HG02970 (cell line): ENCODE data around the gene MCM7.

Experiments used
- ATAC-seq: cut with Tn5 transposase; IDR thresholded peaks from one replicate; pipeline ENCODE4 v1.9.1; 2021; ENCODE audit warnings: mild to moderate bottlenecking, moderate library complexity, moderate number of reproducible peaks; ENCODE audit not compliant: unreplicated experiment, low FRiP score

MCM7 gene

DNA sequence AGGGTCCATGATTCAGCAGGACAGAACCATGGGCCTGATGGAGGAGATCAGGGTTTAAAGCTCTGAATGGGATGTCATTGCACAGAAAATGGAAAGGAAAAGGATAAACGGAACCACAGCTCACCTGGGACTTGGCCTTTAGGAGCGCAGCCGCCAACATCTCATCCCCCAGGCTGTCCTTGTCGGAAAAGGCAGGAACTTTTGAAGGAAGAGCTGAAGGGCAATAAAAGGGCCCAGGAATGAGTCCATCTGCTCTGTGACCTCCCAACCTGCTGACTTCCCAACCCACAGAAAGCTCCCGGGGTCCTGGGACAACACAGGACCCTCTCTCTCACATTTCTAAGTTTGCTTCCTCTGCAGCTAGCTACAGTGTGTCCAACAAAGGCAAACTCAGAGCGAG, 25.8 kb downstream of the MCM7 start:
- ATAC-seq: no peak

DNA sequence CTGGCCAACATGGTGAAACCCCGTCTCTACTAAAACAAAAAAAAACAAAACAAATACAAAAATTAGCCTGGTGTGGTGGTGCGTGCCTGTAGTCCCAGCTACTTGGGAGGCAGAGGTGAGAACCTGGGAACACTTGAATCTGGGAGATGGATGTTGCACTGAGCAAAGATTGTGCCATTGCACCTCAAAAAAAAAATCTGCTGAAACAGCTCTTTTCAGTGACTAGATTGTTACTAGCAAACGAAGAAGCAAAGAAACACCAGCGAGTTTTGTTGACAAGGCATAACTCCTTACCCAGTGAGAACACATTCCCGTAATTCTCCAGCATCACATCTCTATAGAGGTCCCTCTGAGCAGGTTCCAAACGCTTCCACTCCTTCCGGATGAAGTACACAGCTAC, 26.4 kb downstream of the MCM7 start:
- ATAC-seq: no peak

DNA sequence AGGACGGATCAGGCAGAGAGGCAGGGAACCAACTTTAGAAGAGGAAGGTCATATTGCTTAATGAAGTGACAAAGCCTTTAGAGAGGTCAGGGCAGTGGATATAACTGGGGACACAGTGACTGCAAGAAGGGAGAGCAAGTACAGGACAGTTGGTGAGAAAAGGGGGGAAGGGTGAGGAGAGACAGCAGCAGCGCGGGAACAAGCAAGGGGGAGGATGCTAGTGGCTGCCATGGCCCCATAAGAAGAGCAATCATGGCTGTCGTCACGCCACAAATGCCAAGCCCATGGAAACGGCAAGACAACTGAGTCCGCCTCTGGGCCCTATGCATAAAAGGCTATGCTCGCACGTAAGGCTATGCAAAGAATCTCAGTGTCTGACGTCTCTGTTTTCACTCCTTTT, 28.7 kb downstream of the MCM7 start:
- no peak for ATAC-seq

- no peak for ATAC-seq
Measured at GRCh38 chr7:100071018-100071723, 30.0 kb downstream of the MCM7 start.

DNA sequence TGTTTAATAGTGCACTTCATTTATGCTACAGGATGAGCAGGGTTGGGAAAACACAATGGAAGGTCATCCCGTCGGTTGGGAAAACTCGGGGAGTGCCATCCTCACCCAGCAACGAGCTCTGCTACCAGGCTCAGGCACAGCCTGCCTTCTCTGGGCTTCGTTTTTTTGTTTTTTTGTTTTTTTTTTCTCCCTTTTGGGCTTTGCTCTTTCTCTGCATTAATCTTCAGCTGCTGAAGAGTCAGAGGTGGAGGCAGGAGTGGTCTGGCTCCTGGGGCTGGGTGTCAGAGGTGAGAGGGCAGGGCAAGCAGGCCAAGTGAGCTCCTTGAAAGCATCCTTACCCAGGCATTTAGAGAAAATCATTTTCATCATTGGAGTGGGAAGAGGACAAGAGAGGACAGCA, 31.2 kb downstream of the MCM7 start:
- no peak for ATAC-seq

DNA sequence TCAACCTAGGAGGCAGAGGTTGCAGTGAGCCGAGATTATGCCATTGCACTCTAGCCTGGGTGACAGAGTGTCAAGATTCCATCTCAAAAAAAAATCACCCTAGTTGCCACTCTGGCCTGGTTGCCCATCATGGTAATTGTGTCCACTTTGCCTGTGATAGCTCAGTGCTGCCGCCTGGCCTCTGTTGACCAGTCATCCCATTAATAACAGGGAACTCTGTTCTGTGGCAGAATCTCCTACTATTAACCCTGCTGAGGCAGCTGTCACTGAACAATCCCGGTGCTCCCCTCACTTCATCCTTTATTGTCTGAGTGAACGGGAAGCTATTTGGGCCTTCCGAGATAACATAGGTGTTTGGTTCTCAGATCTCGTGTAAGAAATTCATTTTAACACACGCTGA, 34.2 kb downstream of the MCM7 start:
- no peak for ATAC-seq

DNA sequence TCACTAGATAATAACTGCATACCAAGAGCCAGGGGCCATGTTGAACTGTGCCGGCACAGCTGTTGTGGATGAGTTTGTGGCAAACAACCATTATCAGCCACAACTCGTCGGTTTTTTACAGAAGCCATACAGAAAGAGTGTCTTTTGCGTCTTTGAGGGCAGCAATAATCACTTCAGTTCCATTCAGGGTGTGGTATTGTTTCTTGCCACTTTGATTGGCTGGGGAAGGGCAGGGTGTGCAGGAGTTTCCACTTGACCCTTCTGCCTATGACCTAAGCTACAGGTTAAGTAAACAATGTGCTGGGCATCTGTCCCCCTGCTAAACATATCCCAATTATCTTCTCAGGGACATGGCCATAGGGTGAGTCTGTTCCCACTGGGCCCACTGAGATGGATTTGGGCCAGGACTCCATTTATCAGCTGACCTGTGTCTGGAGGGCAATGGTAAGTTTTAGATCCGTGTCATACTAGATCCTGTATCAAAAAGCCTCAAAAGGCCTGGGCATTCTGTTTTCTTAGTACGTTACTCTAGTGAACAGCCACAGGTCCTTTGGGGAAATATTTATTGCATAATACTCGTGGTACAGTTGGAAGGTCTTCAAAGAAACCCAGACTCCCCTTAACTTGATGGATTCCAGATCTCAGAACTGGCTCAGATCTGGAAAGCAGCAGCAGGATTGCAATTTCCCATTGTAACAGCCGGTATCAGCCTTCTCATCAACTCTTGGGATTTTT, 35.6 kb downstream of the MCM7 start:
- no peak for ATAC-seq

DNA sequence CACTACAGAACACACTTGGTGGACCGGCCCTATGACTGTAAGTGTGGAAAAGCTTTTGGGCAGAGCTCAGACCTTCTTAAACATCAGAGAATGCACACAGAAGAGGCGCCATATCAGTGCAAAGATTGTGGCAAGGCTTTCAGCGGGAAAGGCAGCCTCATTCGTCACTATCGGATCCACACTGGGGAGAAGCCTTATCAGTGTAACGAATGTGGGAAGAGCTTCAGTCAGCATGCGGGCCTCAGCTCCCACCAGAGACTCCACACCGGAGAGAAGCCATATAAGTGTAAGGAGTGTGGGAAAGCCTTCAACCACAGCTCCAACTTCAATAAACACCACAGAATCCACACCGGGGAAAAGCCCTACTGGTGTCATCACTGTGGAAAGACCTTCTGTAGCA, 37.0 kb downstream of the MCM7 start:
- no peak for ATAC-seq

DNA sequence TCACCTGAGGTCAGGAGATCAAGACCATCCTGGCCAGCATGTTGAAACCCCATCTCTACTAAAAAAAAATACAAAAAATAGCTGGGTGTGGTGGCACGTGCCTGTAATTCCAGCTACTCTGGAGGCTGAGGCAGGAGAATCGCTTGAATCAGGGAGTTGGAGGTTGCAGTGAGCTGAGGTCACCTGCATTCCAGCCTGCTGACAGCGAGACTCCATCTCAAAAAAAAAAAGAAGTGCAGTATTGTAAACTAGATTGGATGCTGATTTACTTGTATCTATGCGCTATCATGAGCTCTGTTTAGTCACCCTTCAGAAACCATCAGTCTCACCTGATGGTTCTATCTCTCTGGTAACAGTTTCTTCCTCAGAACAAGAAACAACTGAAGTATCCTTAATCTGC, 37.8 kb downstream of the MCM7 start:
- no peak for ATAC-seq

DNA sequence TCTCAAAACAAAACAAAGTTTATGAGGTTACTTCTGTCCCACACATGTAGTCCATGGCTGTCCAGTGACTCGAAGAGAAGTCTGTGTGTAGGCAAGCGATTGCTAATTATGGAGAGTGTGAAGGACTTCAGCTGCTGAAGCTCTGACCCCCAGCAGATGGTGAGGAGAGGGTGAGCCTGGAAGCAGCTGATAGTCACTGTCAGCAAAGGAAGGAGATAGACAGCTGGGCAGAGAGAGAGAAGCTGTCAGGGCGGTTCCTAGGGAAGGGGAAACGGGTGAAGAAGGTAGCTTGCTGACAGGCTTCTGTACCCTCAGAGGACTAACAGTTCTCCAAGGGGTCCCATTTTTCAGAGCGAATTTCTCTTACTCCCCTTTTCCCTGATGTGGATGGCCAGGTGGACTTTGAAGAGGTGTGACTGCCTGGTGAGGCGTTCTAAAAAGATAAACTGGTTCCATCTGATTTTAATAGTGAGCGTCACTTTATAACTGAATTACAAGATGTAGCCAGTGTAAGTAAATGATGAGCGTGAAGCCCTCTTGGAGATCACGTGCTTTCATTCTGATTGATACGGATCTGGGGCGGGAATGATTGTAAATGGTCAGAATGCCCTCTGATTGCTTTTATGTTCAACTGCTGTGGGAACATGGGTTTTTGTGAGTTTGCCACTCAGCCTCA, 39.5 kb downstream of the MCM7 start:
- no peak for ATAC-seq

DNA sequence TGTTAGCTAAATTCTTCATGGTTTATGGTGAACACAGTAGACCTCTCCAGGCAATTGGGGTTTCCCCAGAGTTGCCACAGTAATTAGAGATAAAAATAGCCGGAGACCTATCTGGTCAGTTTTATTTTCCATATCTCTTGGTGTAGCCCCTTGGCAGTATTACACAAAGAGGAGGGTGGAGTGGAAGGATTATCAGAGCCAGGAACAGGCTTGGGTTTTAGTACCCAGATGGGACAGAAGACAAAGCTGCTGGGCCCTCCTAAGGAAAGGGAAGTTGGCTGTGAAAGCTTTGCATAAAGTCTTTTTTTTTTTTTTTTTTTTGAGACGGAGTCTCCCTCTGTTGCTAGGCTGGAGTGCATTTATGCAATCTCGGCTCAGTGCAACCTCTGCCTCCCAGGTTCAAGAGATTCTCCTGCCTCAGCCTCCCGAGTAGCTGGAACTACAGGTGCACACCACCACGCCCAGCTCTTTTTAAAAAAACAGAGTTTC, 41.9 kb downstream of the MCM7 start:
- ATAC-seq: no peak

DNA sequence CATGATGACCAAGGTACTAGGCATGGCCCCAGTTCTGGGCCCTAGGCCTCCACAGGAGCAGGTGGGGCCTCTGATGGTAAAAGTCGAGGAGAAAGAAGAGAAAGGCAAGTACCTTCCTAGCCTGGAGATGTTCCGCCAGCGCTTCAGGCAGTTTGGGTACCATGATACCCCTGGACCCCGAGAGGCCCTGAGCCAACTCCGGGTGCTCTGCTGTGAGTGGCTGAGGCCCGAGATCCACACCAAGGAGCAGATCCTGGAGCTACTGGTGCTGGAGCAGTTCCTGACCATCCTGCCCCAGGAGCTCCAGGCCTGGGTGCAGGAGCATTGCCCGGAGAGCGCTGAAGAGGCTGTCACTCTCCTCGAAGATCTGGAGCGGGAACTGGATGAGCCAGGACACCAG, 44.2 kb downstream of the MCM7 start:
- ATAC-seq: no peak

GRCh38 chr7:100053215-100053614, 48.0 kb downstream of the MCM7 start:
- ATAC-seq: no peak

DNA sequence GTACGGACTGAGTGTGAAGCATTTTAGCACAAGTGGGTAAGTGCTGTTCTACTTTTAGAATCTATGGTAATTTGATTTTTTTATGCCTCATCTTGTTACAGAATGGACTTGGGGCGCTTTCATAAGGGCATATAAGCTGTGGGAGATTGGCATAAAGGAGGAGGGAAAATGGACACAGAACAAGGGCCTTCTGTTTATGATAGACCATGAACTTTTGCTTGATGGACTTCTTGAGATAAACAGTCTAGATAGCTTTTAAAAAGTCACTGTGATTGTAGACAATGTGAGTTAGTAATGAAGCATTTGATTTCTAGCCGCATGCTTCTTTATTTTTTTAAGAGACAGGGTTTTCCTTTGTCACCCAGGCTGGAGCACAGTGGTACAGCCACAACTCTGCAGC, 49.6 kb downstream of the MCM7 start:
- ATAC-seq: no peak

GRCh38 chr7:100049441-100050291, 51.5 kb downstream of the MCM7 start, which contains the start of gene ZSCAN21:
ZSCAN21 (plus strand) TSS chr7:100049774; CDS start chr7:100057007, 7,233 bp downstream.
- ATAC-seq: peak; percentile 84

- ATAC-seq: no peak
Measured at GRCh38 chr7:100048680-100049079, 52.5 kb downstream of the MCM7 start.

DNA sequence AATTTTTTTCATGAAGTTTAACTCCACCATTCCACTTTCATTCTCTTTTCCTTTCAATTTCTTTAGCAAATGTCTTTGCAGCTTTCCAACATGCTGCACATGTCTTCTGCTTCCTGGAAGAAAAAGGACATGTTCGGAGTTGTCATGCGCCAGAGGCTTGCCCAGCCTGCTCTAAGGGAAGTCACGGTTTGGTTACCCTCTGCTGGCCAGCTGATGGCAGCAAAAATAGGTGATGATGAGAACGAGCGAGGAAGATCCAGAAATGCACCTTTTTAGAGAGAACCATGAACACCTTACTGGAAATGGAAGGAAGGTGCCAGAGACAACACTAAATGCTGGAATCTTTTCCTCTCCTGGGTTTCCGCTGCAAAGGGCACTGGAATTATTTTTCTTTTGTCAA, 56.5 kb downstream of the MCM7 start:
- ATAC-seq: no peak
